Neural progenitor cell (in vitro differentiated cells): ENCODE results near the gene TMEM263. TPM values are rescaled to one million over a fixed set of nuclear protein-coding genes. Genes with fewer than 3 reads are reported as not detected.
"Not testable (repeated sequence)": the region's sequence is repeated elsewhere in the genome, so short reads cannot be mapped to it uniquely, and the experiment has no call there.

Experiments
- DNase-seq: peaks from one replicate; pipeline ENCODE4 v3.0.0-alpha.2; 2016; ENCODE audit warnings: low spot score
- H2AFZ ChIP-seq: fragments of 200-600 bp; sonication (generic); replicated peaks from 2 replicates; pipeline ENCODE4 v1.6.1; 2016; ENCODE audit warnings: antibody characterized with exemption
- H3F3A ChIP-seq: fragments of 200-600 bp; sonication (generic); 2 replicates; pipeline ENCODE4 v1.6.1; 2016; ENCODE audit warnings: antibody characterized with exemption, low read depth
- H3K27ac ChIP-seq: fragments of 200-600 bp; sonication (generic); 2 replicates; pipeline ENCODE4 v1.5.1; 2016; ENCODE audit warnings: mild to moderate bottlenecking
- H3K27me3 ChIP-seq: fragments of 200-600 bp; sonication (generic); 2 replicates; pipeline ENCODE4 v1.6.1; 2016; ENCODE audit warnings: mild to moderate bottlenecking, moderate library complexity
- H3K36me3 ChIP-seq: fragments of 200-600 bp; sonication (generic); 2 replicates; pipeline ENCODE4 v1.5.1; 2016
- H3K4me1 ChIP-seq: fragments of 200-600 bp; sonication (generic); 2 replicates; pipeline ENCODE4 v1.6.1; 2016; ENCODE audit warnings: mixed run types
- H3K4me2 ChIP-seq: fragments of 200-600 bp; sonication (generic); 2 replicates; pipeline ENCODE4 v1.6.1; 2016
- H3K4me3 ChIP-seq: fragments of 200-600 bp; sonication (generic); 2 replicates; pipeline ENCODE4 v1.5.1; 2016
- H3K79me2 ChIP-seq: fragments of 200-600 bp; sonication (generic); 2 replicates; pipeline ENCODE4 v1.6.1; 2016; ENCODE audit warnings: low read depth
- H3K9ac ChIP-seq: fragments of 200-600 bp; sonication (generic); 2 replicates; pipeline ENCODE4 v1.6.1; 2016
- H3K9me3 ChIP-seq: fragments of 200-600 bp; sonication (generic); 2 replicates; pipeline ENCODE4 v1.5.1; 2016; ENCODE audit warnings: low read depth
- H4K20me1 ChIP-seq: fragments of 200-600 bp; sonication (generic); 2 replicates; pipeline ENCODE4 v1.6.1; 2016; ENCODE audit warnings: low read depth
- H3K27ac Mint-ChIP-seq: 3 replicates; pipeline ENCODE4 v1.8.0; 2021; ENCODE audit warnings: mixed read lengths
- H3K27me3 Mint-ChIP-seq: 2 replicates; pipeline ENCODE4 v1.8.0; 2022; ENCODE audit warnings: low read depth, mild to moderate bottlenecking, inconsistent platforms, moderate library complexity, mixed read lengths; ENCODE audit not compliant: insufficient read depth
- H3K36me3 Mint-ChIP-seq: 3 replicates; pipeline ENCODE4 v1.8.0; 2021; ENCODE audit warnings: mixed read lengths
- H3K4me1 Mint-ChIP-seq: 3 replicates; pipeline ENCODE4 v1.8.0; 2021; ENCODE audit warnings: mixed read lengths
- H3K4me3 Mint-ChIP-seq: 3 replicates; pipeline ENCODE4 v1.8.0; 2021; ENCODE audit warnings: mild to moderate bottlenecking, moderate library complexity, mixed read lengths
- H3K9me3 Mint-ChIP-seq: 3 replicates; pipeline ENCODE4 v1.8.0; 2020; ENCODE audit warnings: mixed read lengths
- CTCF ChIP-seq: fragments of 200-600 bp; sonication (generic); IDR thresholded peaks from 2 replicates; pipeline ENCODE4 v1.5.1; 2017; ENCODE audit warnings: antibody characterized with exemption, mild to moderate bottlenecking
- EZH2 ChIP-seq: fragments of 200-600 bp; sonication (generic); IDR thresholded peaks from 2 replicates; pipeline ENCODE4 v1.6.1; 2017; ENCODE audit warnings: antibody characterized with exemption, mild to moderate bottlenecking, moderate library complexity
- EZH2phosphoT487 ChIP-seq: fragments of 200-600 bp; sonication (generic); IDR thresholded peaks from 2 replicates; pipeline ENCODE4 v1.6.1; 2017; ENCODE audit warnings: antibody characterized with exemption
- total RNA-seq: library from RNA; depleted of rRNA; stranded (reverse); fragments of >200 nt; gene quantifications from 2 replicates; pipeline ENCODE4 v1.2.3, GENCODE V29; 2015; ENCODE audit warnings: low replicate concordance

The TMEM263 gene
- total RNA-seq, 1 donor from 2014 or later = 39.7 TPM

GRCh38 chr12:106986625-106987389 lies 31.1 kb downstream of the TMEM263 start, which contains the start of gene MTERF2:
Gene MTERF2 (minus strand): TSS chr12:106987146. CDS start chr12:106978714, 8,432 bp downstream.
- peaks cover 15% of the 10 kb centered on the region for H3K4me1 Mint-ChIP-seq
- Histone ChIP-seq H4K20me1 (no peaks in the 10 kb centered on the region), H3K27me3 (no peaks in the 10 kb centered on the region), H3K4me3 (peak within 1 kb of the TSS; percentile 61), H3K9me3 (no peaks in the 10 kb centered on the region), H3K36me3 (peaks cover 9% of the 10 kb centered on the region), H3K4me1 (peaks cover 17% of the 10 kb centered on the region), H3K4me2 (peak within 1 kb of the TSS; percentile 81), H2AFZ (peak within 1 kb of the TSS; percentile 81), H3K27ac (no peak within 1 kb of the TSS), H3K79me2 (peaks cover 7% of the 10 kb centered on the region), H3K9ac (peak within 1 kb of the TSS; percentile 39), H3F3A (peaks cover 16% of the 10 kb centered on the region)
- H3K27ac Mint-ChIP-seq = peak within 1 kb of the TSS; percentile 87
- no peaks in the 10 kb centered on the region for H3K9me3 Mint-ChIP-seq
- H3K4me3 Mint-ChIP-seq = peak within 1 kb of the TSS; percentile 93
- H3K36me3 Mint-ChIP-seq = peaks cover 16% of the 10 kb centered on the region
- DNase-seq = peak; percentile 97
- peaks cover 2% of the 10 kb centered on the region for H3K27me3 Mint-ChIP-seq
- TF ChIP-seq CTCF (no peak), EZH2phosphoT487 (no peak), EZH2 (no peak)

- Histone ChIP-seq H3K9ac (no peak overlapping the region), H3K4me1 (peaks cover 17% of the 10 kb centered on the region), H3K9me3 (no peaks in the 10 kb centered on the region), H3K4me2 (peak overlapping the region; percentile 81), H3K4me3 (peak overlapping the region; percentile 61), H4K20me1 (no peaks in the 10 kb centered on the region), H3K27me3 (no peaks in the 10 kb centered on the region), H3F3A (peaks cover 16% of the 10 kb centered on the region), H2AFZ (peak overlapping the region; percentile 20), H3K36me3 (peaks cover 4% of the 10 kb centered on the region), H3K79me2 (peaks cover 7% of the 10 kb centered on the region), H3K27ac (no peak overlapping the region)
- TF ChIP-seq CTCF (no peak), EZH2phosphoT487 (no peak), EZH2 (no peak)
- H3K4me1 Mint-ChIP-seq = peaks cover 15% of the 10 kb centered on the region
- H3K27ac Mint-ChIP-seq = no peak overlapping the region
- H3K9me3 Mint-ChIP-seq = no peaks in the 10 kb centered on the region
- peaks cover 2% of the 10 kb centered on the region for H3K27me3 Mint-ChIP-seq
- peak; percentile 34 for DNase-seq
- peaks cover 16% of the 10 kb centered on the region for H3K36me3 Mint-ChIP-seq
- H3K4me3 Mint-ChIP-seq = peak overlapping the region; percentile 93
Observed at GRCh38 chr12:106987846-106988245, 32.1 kb downstream of the TMEM263 start.

- Histone ChIP-seq H3K4me2 (no peak overlapping the region), H3K27me3 (no peaks in the 10 kb centered on the region), H2AFZ (no peak overlapping the region), H3K9ac (no peak overlapping the region), H3K79me2 (no peaks in the 10 kb centered on the region), H3F3A (no peaks in the 10 kb centered on the region), H3K9me3 (no peaks in the 10 kb centered on the region), H3K27ac (no peak overlapping the region), H3K4me3 (no peak overlapping the region), H3K36me3 (peaks cover 5% of the 10 kb centered on the region), H3K4me1 (no peaks in the 10 kb centered on the region), H4K20me1 (no peaks in the 10 kb centered on the region)
- Mint-ChIP-seq H3K4me1 (no peaks in the 10 kb centered on the region), H3K9me3 (no peaks in the 10 kb centered on the region), H3K36me3 (peaks cover 9% of the 10 kb centered on the region), H3K4me3 (no peak overlapping the region), H3K27ac (no peak overlapping the region), H3K27me3 (peaks cover 2% of the 10 kb centered on the region)
- TF ChIP-seq EZH2phosphoT487 (no peak), CTCF (no peak), EZH2 (no peak)
- DNase-seq = no peak
Observed at GRCh38 chr12:106994579-106995220, 39.0 kb downstream of the TMEM263 start.

GRCh38 chr12:106996102-106996501 lies 40.4 kb downstream of the TMEM263 start:
- H3K27me3 Mint-ChIP-seq, H3K27ac ChIP-seq, H3K4me1 Mint-ChIP-seq, H3K4me3 Mint-ChIP-seq, H2AFZ ChIP-seq, H3F3A ChIP-seq, H3K36me3 ChIP-seq, DNase-seq, H3K79me2 ChIP-seq, H3K4me3 ChIP-seq, H3K4me1 ChIP-seq, H4K20me1 ChIP-seq, H3K4me2 ChIP-seq, H3K9ac ChIP-seq, H3K9me3 ChIP-seq, H3K27ac Mint-ChIP-seq, H3K27me3 ChIP-seq, H3K9me3 Mint-ChIP-seq: not testable (repeated sequence)
- peaks cover 11% of the 10 kb centered on the region for H3K36me3 Mint-ChIP-seq
